ENCODE measurements around the gene SKOR2. TPM values are rescaled to one million over a fixed set of nuclear protein-coding genes. Genes with fewer than 3 reads are reported as not detected.

SKOR2 gene
- total and polyA plus RNA-seq, 2 experiments from 2014 or later, result not detected

DNA sequence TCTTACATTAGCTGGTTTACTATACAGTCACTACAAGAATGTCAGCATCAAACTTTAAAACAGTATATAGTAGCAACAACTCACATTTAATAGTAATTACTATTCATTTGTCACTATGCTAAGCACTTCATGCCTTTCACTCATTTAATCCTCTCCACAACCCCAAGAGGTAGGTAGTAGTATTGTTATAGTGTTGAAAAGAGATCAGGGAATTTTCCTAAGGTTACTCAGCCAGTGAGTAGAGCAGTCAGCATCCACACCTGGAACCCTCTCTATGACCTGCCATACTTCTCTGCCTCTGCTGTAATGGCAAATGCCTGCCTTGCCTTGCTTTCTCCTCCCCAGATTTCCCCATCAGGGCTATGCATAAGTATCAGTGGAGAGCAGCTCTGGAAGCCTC is 24.8 kb downstream of the SKOR2 start:
- Histone ChIP-seq H3K27me3 (peaks cover 57% of the 10 kb centered on the region), H3K9me3 (ENCODE audit: low read depth) (no peaks in the 10 kb centered on the region), H3K4me1 (ENCODE audit: low read depth) (no peaks in the 10 kb centered on the region), H3K27ac (no peak overlapping the region), H3K36me3 (no peaks in the 10 kb centered on the region), H3K4me3 (no peak overlapping the region)
- no peak for DNase-seq (ENCODE audit: low read depth in 1 of 2, low spot score in 1 of 2)
- TF ChIP-seq, protein P1, sequence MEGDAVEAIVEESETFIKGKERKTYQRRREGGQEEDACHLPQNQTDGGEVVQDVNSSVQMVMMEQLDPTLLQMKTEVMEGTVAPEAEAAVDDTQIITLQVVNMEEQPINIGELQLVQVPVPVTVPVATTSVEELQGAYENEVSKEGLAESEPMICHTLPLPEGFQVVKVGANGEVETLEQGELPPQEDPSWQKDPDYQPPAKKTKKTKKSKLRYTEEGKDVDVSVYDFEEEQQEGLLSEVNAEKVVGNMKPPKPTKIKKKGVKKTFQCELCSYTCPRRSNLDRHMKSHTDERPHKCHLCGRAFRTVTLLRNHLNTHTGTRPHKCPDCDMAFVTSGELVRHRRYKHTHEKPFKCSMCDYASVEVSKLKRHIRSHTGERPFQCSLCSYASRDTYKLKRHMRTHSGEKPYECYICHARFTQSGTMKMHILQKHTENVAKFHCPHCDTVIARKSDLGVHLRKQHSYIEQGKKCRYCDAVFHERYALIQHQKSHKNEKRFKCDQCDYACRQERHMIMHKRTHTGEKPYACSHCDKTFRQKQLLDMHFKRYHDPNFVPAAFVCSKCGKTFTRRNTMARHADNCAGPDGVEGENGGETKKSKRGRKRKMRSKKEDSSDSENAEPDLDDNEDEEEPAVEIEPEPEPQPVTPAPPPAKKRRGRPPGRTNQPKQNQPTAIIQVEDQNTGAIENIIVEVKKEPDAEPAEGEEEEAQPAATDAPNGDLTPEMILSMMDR (IDR thresholded peaks at IDR 0.05; ENCODE audit: low read depth, low read length), result no peak

DNA sequence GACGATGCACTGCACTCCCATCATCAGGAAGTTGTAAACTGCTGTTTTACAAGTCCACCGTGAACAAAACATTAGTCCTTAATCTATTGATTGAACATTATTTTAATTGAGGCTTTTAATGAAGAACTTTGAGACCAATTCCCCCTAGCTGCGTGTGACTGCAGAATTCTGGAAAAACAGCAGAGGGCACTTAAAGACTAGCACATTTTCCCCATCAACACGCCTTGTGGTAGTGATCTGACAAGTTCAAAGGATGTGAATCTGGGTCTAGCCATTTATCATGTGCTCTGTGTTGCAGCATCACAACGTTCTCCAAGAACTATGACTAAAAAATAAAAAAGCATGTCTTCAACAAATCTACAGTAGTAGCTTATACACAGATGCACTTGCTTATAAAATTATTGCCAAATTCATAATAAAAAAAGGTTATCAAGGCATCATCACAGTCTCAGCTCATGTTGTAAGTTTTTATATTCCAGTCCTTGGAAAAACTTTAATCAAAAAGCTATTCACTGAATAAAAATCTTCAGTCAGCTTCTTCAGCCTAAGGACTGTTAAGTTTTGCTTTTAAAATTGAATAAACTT is 35.8 kb downstream of the SKOR2 start:
- Histone ChIP-seq H3K36me3 (no peaks in the 10 kb centered on the region), H3K27ac (no peak overlapping the region), H3K4me1 (ENCODE audit: low read depth) (no peaks in the 10 kb centered on the region), H3K4me3 (no peak overlapping the region), H3K9me3 (ENCODE audit: low read depth) (no peaks in the 10 kb centered on the region), H3K27me3 (peaks cover 46% of the 10 kb centered on the region)
- TF ChIP-seq, protein P1 (IDR thresholded peaks at IDR 0.05; ENCODE audit: low read depth, low read length), result peak; percentile 70
- peak; percentile 61 to 78 for DNase-seq (ENCODE audit: low read depth in 1 of 2, low spot score in 1 of 2)

DNA sequence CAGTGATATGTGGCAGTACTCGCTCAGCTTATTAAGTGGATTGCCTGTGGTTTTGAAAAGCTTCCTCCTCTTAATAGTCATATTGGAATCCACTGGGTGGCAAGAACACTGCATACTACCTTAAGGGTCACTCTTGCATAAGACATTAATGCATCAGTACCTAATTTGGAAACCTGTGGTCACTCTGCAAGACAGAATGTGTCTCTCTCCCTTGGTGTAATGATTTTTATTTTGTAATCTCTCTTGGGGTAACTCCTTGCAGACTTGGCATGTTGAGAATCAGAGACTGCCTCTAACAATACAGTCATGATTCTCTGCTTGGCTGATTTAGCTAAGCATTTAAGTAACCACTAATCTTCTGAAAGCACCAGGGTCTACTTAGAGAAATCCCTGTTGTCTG is 42.3 kb downstream of the SKOR2 start:
- no peak overlapping the region for H3K27ac ChIP-seq
- H3K27me3 ChIP-seq, result peaks cover 11% of the 10 kb centered on the region
- TF ChIP-seq, protein P1 (IDR thresholded peaks at IDR 0.05; ENCODE audit: low read depth, low read length), result no peak
- H3K4me3 ChIP-seq, result no peak overlapping the region
- H3K36me3 ChIP-seq, result no peaks in the 10 kb centered on the region
- H3K4me1 ChIP-seq (ENCODE audit: low read depth), result peaks cover 7% of the 10 kb centered on the region
- no peak for DNase-seq (ENCODE audit: low read depth in 1 of 2, low spot score in 1 of 2)
- H3K9me3 ChIP-seq (ENCODE audit: low read depth), result no peaks in the 10 kb centered on the region

DNA sequence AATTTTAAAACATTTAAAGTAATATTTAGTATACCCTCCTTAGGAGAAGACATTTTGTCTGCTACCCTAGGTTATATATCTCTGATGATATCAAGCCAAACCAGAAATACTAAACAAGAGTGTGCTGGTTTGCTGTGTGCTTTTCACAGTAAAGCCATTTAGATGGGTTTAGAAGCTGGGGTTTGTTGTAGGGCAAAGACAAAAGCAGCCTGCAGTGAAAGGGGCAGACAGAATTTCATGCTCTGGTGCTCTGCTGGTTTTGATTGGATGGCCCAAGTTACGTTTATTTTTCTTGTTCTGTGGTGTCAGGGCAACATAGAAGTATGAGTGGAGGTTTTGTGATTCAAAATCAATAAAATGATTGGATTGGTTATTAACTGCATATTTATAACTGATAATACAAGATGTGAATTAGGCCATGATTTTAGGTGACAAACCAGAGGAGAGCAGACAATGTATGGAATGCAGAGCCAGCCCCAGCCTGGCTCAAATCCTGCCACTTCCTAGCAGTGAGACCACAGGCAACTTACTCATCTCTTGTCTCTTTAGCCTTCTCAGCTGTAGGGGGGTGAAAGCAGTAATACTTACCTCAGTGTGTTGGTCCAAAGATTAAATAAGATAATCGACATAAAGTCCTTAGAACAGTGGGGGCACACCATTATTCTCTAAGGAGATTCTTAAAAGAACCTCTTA is 44.4 kb downstream of the SKOR2 start:
- H3K4me3 ChIP-seq, result no peak overlapping the region

GRCh38 chr18:47204908-47205522 is 46.4 kb downstream of the SKOR2 start:
- TF ChIP-seq, protein P1 (IDR thresholded peaks at IDR 0.05; ENCODE audit: low read depth, low read length), result peak; percentile 88
- no peaks in the 10 kb centered on the region for H3K27me3 ChIP-seq
- no peaks in the 10 kb centered on the region for H3K36me3 ChIP-seq
- H3K4me1 ChIP-seq (ENCODE audit: low read depth), result peaks cover 19% of the 10 kb centered on the region
- H3K9me3 ChIP-seq (ENCODE audit: low read depth), result no peaks in the 10 kb centered on the region
- DNase-seq (ENCODE audit: low read depth in 1 of 2, low spot score in 1 of 2), result peak; percentile 60 to 72
- peak overlapping the region; percentile 78 for H3K27ac ChIP-seq
- H3K4me3 ChIP-seq, result no peak overlapping the region

More for the DNA sequence above, 44.4 kb downstream of the SKOR2 start:
- no peak overlapping the region for H3K27ac ChIP-seq
- H3K9me3 ChIP-seq (ENCODE audit: low read depth), result no peaks in the 10 kb centered on the region
- DNase-seq (ENCODE audit: low read depth in 1 of 2, low spot score in 1 of 2), result no peak
- peaks cover 7% of the 10 kb centered on the region for H3K27me3 ChIP-seq
- H3K4me1 ChIP-seq (ENCODE audit: low read depth), result peaks cover 19% of the 10 kb centered on the region
- no peaks in the 10 kb centered on the region for H3K36me3 ChIP-seq
- TF ChIP-seq, protein P1 (IDR thresholded peaks at IDR 0.05; ENCODE audit: low read depth, low read length), result no peak

Data from cardiac muscle cell (in vitro differentiated cells and primary cell).